GM12878 (cell line): Measurements from ENCODE around the gene FGF11. TPM values are rescaled to one million over a fixed set of nuclear protein-coding genes. Genes with fewer than 3 reads are reported as not detected.

Experiments used
- ATAC-seq: fragments of 200-7000 bp; cut with Tn5 transposase; 3 replicates; pipeline ENCODE4 v1.9.1; 2020; ENCODE audit warnings: mild to moderate bottlenecking, moderate library complexity
- BruUV-seq: library from RNA; stranded (reverse); fragments of 400-500 nt; replicated peaks from 2 replicates; lab custom pipeline; 2021; lab: Mats Ljungman, UMichigan
- CTCF ChIA-PET: fragments of 300-600 bp; sonication (Branson Sonifier 250); formaldehyde crosslinking; extraction: SDS; loops from one replicate; lab custom pipeline; 2021; ENCODE audit warnings: inconsistent platforms; lab: Yijun Ruan, JAX
- POLR2A ChIA-PET: fragments of 350-600 bp; formaldehyde crosslinking; extraction: SDS; loops from one replicate; lab custom pipeline; 2021; ENCODE audit warnings: inconsistent platforms; lab: Charles Lee
- RAD21 ChIA-PET: fragments of 300-600 bp; sonication (Branson Sonifier 250); formaldehyde crosslinking; loops from one replicate; lab custom pipeline; 2023; ENCODE audit warnings: antibody characterized with exemption; ENCODE audit not compliant: unreplicated experiment; lab: Charles Lee
- SMC1A ChIA-PET: fragments of 300-600 bp; sonication (Branson Sonifier 250); formaldehyde crosslinking; loops from one replicate; lab custom pipeline; 2023; ENCODE audit not compliant: unreplicated experiment, uncharacterized antibody; lab: Charles Lee
- DNase-seq: peaks from one replicate; pipeline ENCODE4 v3.0.0-alpha.2; 2011; ENCODE audit warnings: low read depth, low spot score
- FAIRE-seq: peaks from 3 replicates; lab custom pipeline; 2011; peaks lifted over from hg19 to GRCh38; lab: Jason Lieb, UNC
- H2AFZ ChIP-seq: 2 replicates; pipeline ENCODE4 v1.6.0; 2011; ENCODE audit warnings: low read depth, low read length, control low read depth; ENCODE audit not compliant: control insufficient read depth
- H3K27ac ChIP-seq: 2 replicates; pipeline ENCODE4 v1.5.1; 2011; ENCODE audit warnings: control low read depth; ENCODE audit not compliant: control insufficient read depth, insufficient read depth
- H3K27me3 ChIP-seq, 2 experiments: replicated peaks in 1 of 2; 2 replicates each; pipeline versions ENCODE4 v1.6.0 to v1.6.1; 2011; ENCODE audit warnings: low read length in 1 of 2; ENCODE audit not compliant: control insufficient read depth in 2 of 2, insufficient read depth in 2 of 2
- H3K36me3 ChIP-seq, 2 experiments: 2 replicates each; pipeline ENCODE4 v1.5.1; 2011; ENCODE audit warnings: low read length in 1 of 2; ENCODE audit not compliant: control insufficient read depth in 2 of 2, insufficient read depth in 2 of 2
- H3K4me1 ChIP-seq: 2 replicates; pipeline ENCODE4 v1.6.1; 2011; ENCODE audit warnings: mild to moderate bottlenecking, low read length, moderate library complexity, mixed read lengths; ENCODE audit not compliant: control insufficient read depth, insufficient read depth
- H3K4me2 ChIP-seq: 2 replicates; pipeline ENCODE4 v1.6.0; 2011; ENCODE audit warnings: control low read depth; ENCODE audit not compliant: control insufficient read depth, insufficient read depth
- H3K4me3 ChIP-seq: fragments of 200-600 bp; sonication (generic); 2 replicates; pipeline ENCODE4 v1.5.1; 2016
- H3K79me2 ChIP-seq: 2 replicates; pipeline ENCODE4 v1.6.0; 2011; ENCODE audit warnings: low read length; ENCODE audit not compliant: control insufficient read depth, insufficient read depth
- H3K9ac ChIP-seq: 2 replicates; pipeline ENCODE4 v1.8.0; 2011; ENCODE audit warnings: low read length, control low read depth, mixed read lengths; ENCODE audit not compliant: control insufficient read depth, insufficient read depth
- H3K9me3 ChIP-seq: replicated peaks from 3 replicates; pipeline ENCODE4 v1.5.1; 2011; ENCODE audit warnings: mild to moderate bottlenecking, low read length; ENCODE audit not compliant: control insufficient read depth, insufficient read depth
- H4K20me1 ChIP-seq: 2 replicates; pipeline ENCODE4 v1.6.0; 2011; ENCODE audit not compliant: control insufficient read depth, insufficient read depth
- BMI1 ChIP-seq: fragments of 450-650 bp; IDR thresholded peaks from 2 replicates; pipeline ENCODE4 v1.6.1; 2016; ENCODE audit warnings: mild to moderate bottlenecking, moderate library complexity, borderline replicate concordance
- CBX3 ChIP-seq: fragments of 200-600 bp; sonication (generic); IDR thresholded peaks from 2 replicates; pipeline ENCODE4 v1.6.1; 2016; ENCODE audit warnings: low read depth, borderline replicate concordance
- FOXM1 ChIP-seq: IDR thresholded peaks from 2 replicates; pipeline ENCODE4 v1.6.1; 2012; ENCODE audit warnings: low read depth, mild to moderate bottlenecking, inconsistent platforms, low read length, moderate library complexity
- GATAD2B ChIP-seq: fragments of 450-650 bp; conservative IDR thresholded peaks from 2 replicates; pipeline ENCODE4 v1.6.1; 2017; ENCODE audit warnings: low read depth, mild to moderate bottlenecking, moderate library complexity
- HDGF ChIP-seq: fragments of 450-650 bp; IDR thresholded peaks from 2 replicates; pipeline ENCODE4 v1.6.1; 2016; ENCODE audit warnings: antibody characterized with exemption
- KLF5 ChIP-seq: fragments of 450-650 bp; IDR thresholded peaks from 2 replicates; pipeline ENCODE4 v1.6.1; 2014; ENCODE audit warnings: mild to moderate bottlenecking; ENCODE audit not compliant: partially characterized antibody
- MEF2B ChIP-seq: fragments of 450-650 bp; IDR thresholded peaks from 2 replicates; pipeline ENCODE4 v1.6.1; 2018; ENCODE audit warnings: mild to moderate bottlenecking, moderate library complexity; ENCODE audit not compliant: partially characterized antibody, poor library complexity, severe bottlenecking
- PKNOX1 ChIP-seq: fragments of 450-650 bp; IDR thresholded peaks from 2 replicates; pipeline ENCODE4 v1.6.1; 2016; ENCODE audit warnings: mild to moderate bottlenecking
- RBBP5 ChIP-seq: fragments of 200-600 bp; sonication (generic); conservative IDR thresholded peaks from 2 replicates; pipeline ENCODE4 v1.6.1; 2016
- RELA ChIP-seq: fragments of 450-650 bp; IDR thresholded peaks from 2 replicates; pipeline ENCODE4 v1.8.0; 2014; ENCODE audit warnings: borderline replicate concordance; ENCODE audit not compliant: partially characterized antibody
- SIX5 ChIP-seq: IDR thresholded peaks from 2 replicates; pipeline ENCODE4 v1.6.1; 2011; ENCODE audit warnings: mild to moderate bottlenecking, low read depth, low read length, moderate library complexity; ENCODE audit not compliant: severe bottlenecking
- SMAD1 ChIP-seq: fragments of 450-650 bp; IDR thresholded peaks from 2 replicates; pipeline ENCODE4 v1.6.1; 2018; ENCODE audit warnings: mild to moderate bottlenecking, low read depth; ENCODE audit not compliant: partially characterized antibody
- SREBF2 ChIP-seq: IDR thresholded peaks from 2 replicates; pipeline ENCODE4 v1.6.1; 2012; ENCODE audit warnings: mild to moderate bottlenecking, low read length
- USF2 ChIP-seq: IDR thresholded peaks from 2 replicates; pipeline ENCODE4 v1.6.1; 2011; ENCODE audit warnings: low read depth, low read length, improper control_type of control experiment, borderline replicate concordance
- WGBS: methylation state at CpG from one replicate; pipeline ENCODE4 v1.1.6; 2016; ENCODE audit warnings: low lambda C conversion rate; ENCODE audit not compliant: insufficient replicate concordance, insufficient coverage; ENCODE audit errors: missing lambda C conversion rate; 5-methylcytosine and 5-hydroxymethylcytosine counted together
- in situ Hi-C: fragments of 300-500 bp; cut with MboI; formaldehyde crosslinking; loops from 9 replicates; pipeline ENCODE4 v1.14.3; 2018; ENCODE audit warnings: mixed read lengths
- intact Hi-C: fragments of 100-400 bp; cut with micrococcal nuclease; formaldehyde crosslinking; loops from one replicate; pipeline ENCODE4 v1.14.2; 2022; ENCODE audit not compliant: unreplicated experiment
- polyA plus RNA-seq, 11 experiments: library from polyadenylated mRNA; depleted of rRNA in 4 of 11; unstranded in 6 of 11; stranded (reverse) in 5 of 11; fragments of >200 nt; fragmentation: Nextera tagmentation in 4 of 11; fragmentation: Illumina TruSeq in 1 of 11; extraction: Ambion mirVana in 4 of 11; extraction: Trizol in 1 of 11; gene quantifications; 1 replicate in 1 of 11; 2 replicates in 10 of 11; pipeline versions ENCODE4 v1.2.1 to v1.2.3, GENCODE V29; 2011 to 2016; ENCODE audit warnings: inconsistent platforms in 2 of 11, missing spikeins in 2 of 11, low read depth in 1 of 11
- total RNA-seq, 4 experiments: library from RNA; depleted of rRNA in 3 of 4; stranded (reverse); fragments of >200 nt in 3 of 4; fragmentation: Illumina TruSeq in 1 of 4; extraction: Trizol in 1 of 4; gene quantifications; 2 replicates each; pipeline versions ENCODE4 v1.2.1 to v1.2.3, GENCODE V29; 2013 to 2021

Gene FGF11
- total and polyA plus RNA-seq, 10 of the 15 experiments (the other 5 are each of a cell fraction or from before 2014, with no cell fraction given): 0.69 to 21.1 (median 2.6) TPM

DNA sequence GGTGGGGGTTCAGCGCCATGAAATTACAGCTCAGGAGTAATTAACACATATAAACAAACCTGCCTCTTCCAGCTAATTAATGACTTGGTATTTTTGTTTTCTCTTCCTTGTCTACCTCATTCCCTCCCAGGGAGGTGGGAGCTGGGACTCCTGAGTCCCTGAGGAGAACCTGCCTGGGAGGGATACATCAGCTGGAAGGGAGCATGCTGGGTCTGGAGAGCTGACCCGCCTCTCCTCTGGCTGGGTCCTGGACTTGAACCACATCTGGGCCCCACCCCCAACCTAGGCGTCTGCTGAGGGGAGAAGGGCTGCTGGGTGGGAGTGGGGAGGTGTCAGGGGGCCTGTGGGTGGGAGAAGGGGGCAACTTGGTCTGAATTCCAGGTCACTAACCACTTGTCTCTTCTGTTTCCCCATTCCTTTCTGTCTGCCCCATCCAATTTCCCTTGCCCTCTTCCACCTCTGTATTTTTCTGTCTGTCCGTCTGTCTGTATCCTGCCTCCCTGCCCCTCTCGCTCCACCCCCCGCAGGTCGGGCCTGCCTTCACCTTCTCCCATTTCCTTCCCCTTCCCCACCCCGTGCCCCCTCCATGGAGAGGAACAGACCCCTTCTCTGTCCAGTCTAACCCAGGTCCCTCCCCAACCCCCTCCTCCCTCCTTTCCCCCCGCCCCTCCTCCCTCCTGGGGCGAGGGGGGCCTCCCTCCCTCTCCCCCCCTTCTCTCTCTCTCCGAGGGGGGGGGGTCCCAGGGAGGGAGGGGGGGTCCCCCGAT, 31.6 kb upstream of the FGF11 start, which contains the start of gene NLGN2:
Gene NLGN2, plus strand, starts transcription at position 361 of the 767 bp plus-strand sequence. CDS start 411 bp downstream, outside the sequence.
- H3K9ac ChIP-seq: no peak within 1 kb of the TSS
- ATAC-seq (no peak), DNase-seq (no peak)
- no peaks in the 10 kb centered on the region for H4K20me1 ChIP-seq
- no TSS peak for BruUV-seq
- SMC1A ChIA-PET: no interaction called here
- H3K4me3 ChIP-seq: no peak within 1 kb of the TSS
- no peaks in the 10 kb centered on the region for H3K9me3 ChIP-seq
- RAD21 ChIA-PET: no interaction called here
- peaks cover 0 to 6% of the 10 kb centered on the region in 2 experiments; a peak in 2 of 4 replicates for H3K27me3 ChIP-seq
- CTCF ChIA-PET: no interaction called here
- POLR2A ChIA-PET: interaction anchor here (1.4 kb wide), 1 partner anchor 11 kb away, joined by 3 read pairs; no protein-coding TSS in a partner anchor
- no peak within 1 kb of the TSS for H3K4me2 ChIP-seq
- no peak within 1 kb of the TSS for H2AFZ ChIP-seq
- intact Hi-C loops: no loop called here
- no peaks in the 10 kb centered on the region for H3K36me3 ChIP-seq
- peaks cover 3% of the 10 kb centered on the region; the same call in 1 of the 2 replicates for H3K4me1 ChIP-seq
- no peak within 1 kb of the TSS for H3K27ac ChIP-seq
- TF ChIP-seq BMI1 (no peak), GATAD2B (no peak), RBBP5 (no peak), RELA (no peak)
- TF ChIP-seq, all 136 proteins: peak for 0
- no peak for FAIRE-seq
- H3K79me2 ChIP-seq: peaks cover 2% of the 10 kb centered on the region
- 55% methylated on average over 4 of the region's 12 CpGs for WGBS
- in situ Hi-C loops: no loop called here

- H2AFZ ChIP-seq: no peak overlapping the region
- no peak for FAIRE-seq
- H3K9ac ChIP-seq: no peak overlapping the region
- peaks cover 0 to 6% of the 10 kb centered on the region in 2 experiments; a peak in 2 of 4 replicates for H3K27me3 ChIP-seq
- in situ Hi-C loops (no loop called here), intact Hi-C loops (no loop called here)
- ChIA-PET POLR2A (interaction anchor here (1.4 kb wide), 1 partner anchor 10 kb away, joined by 3 read pairs; no protein-coding TSS in a partner anchor), RAD21 (no interaction called here), CTCF (no interaction called here), SMC1A (no interaction called here)
- no peak for ATAC-seq
- no peaks in the 10 kb centered on the region for H3K9me3 ChIP-seq
- H3K4me3 ChIP-seq: no peak overlapping the region
- no peaks in the 10 kb centered on the region for H4K20me1 ChIP-seq
- H3K36me3 ChIP-seq: no peaks in the 10 kb centered on the region
- H3K79me2 ChIP-seq: peaks cover 2% of the 10 kb centered on the region; the same call in 1 of the 2 replicates
- H3K4me1 ChIP-seq: no peaks in the 10 kb centered on the region
- no peak overlapping the region for H3K27ac ChIP-seq
- no peak for DNase-seq
- no peak overlapping the region for H3K4me2 ChIP-seq
- WGBS: 69% methylated on average over 27 of the region's 58 CpGs
- no TSS peak for BruUV-seq
- TF ChIP-seq SMAD1: no peak
- no peak for TF ChIP-seq FOXM1
- no peak for TF ChIP-seq SREBF2
- no peak for TF ChIP-seq CBX3
- TF ChIP-seq HDGF: no peak
- TF ChIP-seq MEF2B: no peak
- TF ChIP-seq USF2: no peak
- no peak for TF ChIP-seq PKNOX1
- no peak for TF ChIP-seq SIX5
- no peak for TF ChIP-seq KLF5
Observed at GRCh38 chr17:7408252-7408727, 31.0 kb upstream of the FGF11 start.
